NCI-H2081 treated with DMSO at 0.1 percent for 48 hours (cell line): ENCODE measurements around the gene CNTNAP5.

Experiments
- DNase-seq: peaks from one replicate; lab custom pipeline; 2025; lab: John Stamatoyannopoulos, UW

Gene CNTNAP5

GRCh38 chr2:124814968-124815745 is 790.1 kb downstream of the CNTNAP5 start:
- no peak for DNase-seq

GRCh38 chr2:124816007-124816406 is 790.9 kb downstream of the CNTNAP5 start:
- DNase-seq: no peak

- no peak for DNase-seq
Observed at GRCh38 chr2:124822516-124822915, 797.4 kb downstream of the CNTNAP5 start.

- DNase-seq: no peak
Observed at GRCh38 chr2:124824441-124824840, 799.4 kb downstream of the CNTNAP5 start.

GRCh38 chr2:124832521-124832920 is 807.4 kb downstream of the CNTNAP5 start:
- DNase-seq: no peak

- no peak for DNase-seq
Observed at GRCh38 chr2:124834331-124834730, 809.2 kb downstream of the CNTNAP5 start.

- no peak for DNase-seq
Observed at GRCh38 chr2:124835331-124835730, 810.2 kb downstream of the CNTNAP5 start.

- no peak for DNase-seq
Observed at GRCh38 chr2:124836416-124836815, 811.3 kb downstream of the CNTNAP5 start.

- DNase-seq: no peak
Observed at GRCh38 chr2:124837496-124837895, 812.4 kb downstream of the CNTNAP5 start.

- DNase-seq: no peak
Observed at GRCh38 chr2:124838406-124838805, 813.3 kb downstream of the CNTNAP5 start.

GRCh38 chr2:124867247-124867646 is 842.2 kb downstream of the CNTNAP5 start:
- no peak for DNase-seq

GRCh38 chr2:124874219-124874618 is 849.1 kb downstream of the CNTNAP5 start:
- no peak for DNase-seq

- DNase-seq: no peak
Observed at GRCh38 chr2:124874676-124875075, 849.6 kb downstream of the CNTNAP5 start.

- no peak for DNase-seq
Observed at GRCh38 chr2:124875627-124876244, 850.6 kb downstream of the CNTNAP5 start.

- no peak for DNase-seq
Observed at GRCh38 chr2:124877141-124877577, 852.1 kb downstream of the CNTNAP5 start.

GRCh38 chr2:124879640-124880039 is 854.6 kb downstream of the CNTNAP5 start:
- no peak for DNase-seq

GRCh38 chr2:124880995-124881394 is 855.9 kb downstream of the CNTNAP5 start:
- DNase-seq: no peak

GRCh38 chr2:124882423-124882822 is 857.3 kb downstream of the CNTNAP5 start:
- DNase-seq: no peak

- no peak for DNase-seq
Observed at GRCh38 chr2:124883595-124883994, 858.5 kb downstream of the CNTNAP5 start.

GRCh38 chr2:124884315-124884714 is 859.2 kb downstream of the CNTNAP5 start:
- no peak for DNase-seq

- DNase-seq: no peak
Observed at GRCh38 chr2:124886216-124886615, 861.1 kb downstream of the CNTNAP5 start.

GRCh38 chr2:124887466-124887865 is 862.4 kb downstream of the CNTNAP5 start:
- no peak for DNase-seq

GRCh38 chr2:124888431-124888830 is 863.3 kb downstream of the CNTNAP5 start:
- DNase-seq: no peak

GRCh38 chr2:124894199-124894598 is 869.1 kb downstream of the CNTNAP5 start:
- DNase-seq: no peak
